Body of pancreas (tissue), 4 donors: ENCODE measurements around the gene SUGCT.

ENCODE experiments used
- POLR2A ChIP-seq, 3 donors: fragments of 450-650 bp; IDR thresholded peaks; one replicate each; pipeline ENCODE4 v1.6.1; 2016; ENCODE audit warnings: antibody characterized with exemption in 3 of 3, mild to moderate bottlenecking in 2 of 3
- TF ChIP-seq, protein P1 (sequence below), 7 experiments: fragments of 450-650 bp in 4 of 7; fragments of 200-600 bp in 3 of 7; sonication (generic) in 3 of 7; IDR thresholded peaks; one replicate each; pipeline ENCODE4 v1.5.1; 2016 to 2019; ENCODE audit warnings: antibody characterized with exemption in 7 of 7

DNA sequence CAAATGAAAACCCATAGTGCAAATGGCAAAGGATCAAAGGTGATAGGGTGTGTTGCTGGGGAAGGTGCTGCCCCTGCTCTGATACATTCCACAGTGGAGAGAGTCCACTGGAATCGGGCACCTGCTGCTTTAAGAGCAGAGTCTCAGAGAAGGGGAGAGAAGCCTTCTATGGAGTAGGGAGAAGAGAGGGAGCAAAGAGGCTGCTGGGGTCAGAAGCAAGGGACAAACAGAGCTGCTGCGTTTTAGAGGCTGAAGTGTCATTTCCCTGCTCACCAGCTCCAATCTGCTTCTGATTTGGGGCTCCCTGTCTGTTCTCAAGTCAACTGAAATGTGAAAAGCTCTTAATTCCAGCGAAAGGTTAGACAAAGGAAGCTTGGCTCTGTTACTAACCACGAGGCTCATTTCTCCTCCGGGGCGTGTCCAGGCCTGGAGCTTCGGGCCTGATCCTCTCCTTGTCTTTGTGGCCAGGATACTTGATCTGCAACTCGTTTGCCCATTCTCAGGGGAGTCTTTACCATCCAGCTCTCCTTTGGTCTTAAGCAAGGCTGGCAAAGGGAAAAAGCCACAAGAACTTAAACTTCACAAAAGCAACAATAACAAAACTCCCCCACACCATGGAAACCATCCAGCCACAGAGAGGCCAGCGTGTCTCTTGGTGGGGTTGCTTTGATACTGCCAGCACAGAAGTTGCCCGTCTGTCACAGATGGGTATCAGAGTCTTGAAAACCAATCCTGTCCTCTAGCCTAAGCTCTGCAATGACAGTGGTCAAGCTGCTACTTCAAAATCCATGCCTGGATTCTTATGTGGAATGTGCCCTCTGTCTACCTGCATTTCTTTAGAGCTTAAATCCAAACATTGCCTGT lies 692.6 kb downstream of the SUGCT start:
- TF ChIP-seq POLR2A (IDR thresholded peaks at IDR 0.05) = no peak
- TF ChIP-seq, protein P1, sequence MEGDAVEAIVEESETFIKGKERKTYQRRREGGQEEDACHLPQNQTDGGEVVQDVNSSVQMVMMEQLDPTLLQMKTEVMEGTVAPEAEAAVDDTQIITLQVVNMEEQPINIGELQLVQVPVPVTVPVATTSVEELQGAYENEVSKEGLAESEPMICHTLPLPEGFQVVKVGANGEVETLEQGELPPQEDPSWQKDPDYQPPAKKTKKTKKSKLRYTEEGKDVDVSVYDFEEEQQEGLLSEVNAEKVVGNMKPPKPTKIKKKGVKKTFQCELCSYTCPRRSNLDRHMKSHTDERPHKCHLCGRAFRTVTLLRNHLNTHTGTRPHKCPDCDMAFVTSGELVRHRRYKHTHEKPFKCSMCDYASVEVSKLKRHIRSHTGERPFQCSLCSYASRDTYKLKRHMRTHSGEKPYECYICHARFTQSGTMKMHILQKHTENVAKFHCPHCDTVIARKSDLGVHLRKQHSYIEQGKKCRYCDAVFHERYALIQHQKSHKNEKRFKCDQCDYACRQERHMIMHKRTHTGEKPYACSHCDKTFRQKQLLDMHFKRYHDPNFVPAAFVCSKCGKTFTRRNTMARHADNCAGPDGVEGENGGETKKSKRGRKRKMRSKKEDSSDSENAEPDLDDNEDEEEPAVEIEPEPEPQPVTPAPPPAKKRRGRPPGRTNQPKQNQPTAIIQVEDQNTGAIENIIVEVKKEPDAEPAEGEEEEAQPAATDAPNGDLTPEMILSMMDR (IDR thresholded peaks at IDR 0.05) = no peak
